Stimulated activated naive CD8-positive, alpha-beta T cell treated with anti-CD3 and anti-CD28 coated beads, Interleukin-15, Interleukin-2, amounts not matched to agents 100 ng/mL and 50 ng/mL, for 24 hours (primary cell): ENCODE results near the gene RXRB.

ENCODE experiments used
- H3K27ac Mint-ChIP-seq: one replicate; pipeline ENCODE4 v1.8.0; 2021; ENCODE audit warnings: mild to moderate bottlenecking, mixed read lengths
- H3K27me3 Mint-ChIP-seq: one replicate; pipeline ENCODE4 v1.8.0; 2021; ENCODE audit warnings: mixed read lengths
- H3K36me3 Mint-ChIP-seq: one replicate; pipeline ENCODE4 v1.8.0; 2021; ENCODE audit warnings: low read depth, mixed read lengths
- H3K4me1 Mint-ChIP-seq: one replicate; pipeline ENCODE4 v1.8.0; 2021; ENCODE audit warnings: low read depth, mixed read lengths
- H3K4me3 Mint-ChIP-seq: one replicate; pipeline ENCODE4 v1.8.0; 2021; ENCODE audit warnings: mild to moderate bottlenecking, mixed read lengths
- H3K9me3 Mint-ChIP-seq: one replicate; pipeline ENCODE4 v1.8.0; 2021; ENCODE audit warnings: mixed read lengths

Gene RXRB

DNA sequence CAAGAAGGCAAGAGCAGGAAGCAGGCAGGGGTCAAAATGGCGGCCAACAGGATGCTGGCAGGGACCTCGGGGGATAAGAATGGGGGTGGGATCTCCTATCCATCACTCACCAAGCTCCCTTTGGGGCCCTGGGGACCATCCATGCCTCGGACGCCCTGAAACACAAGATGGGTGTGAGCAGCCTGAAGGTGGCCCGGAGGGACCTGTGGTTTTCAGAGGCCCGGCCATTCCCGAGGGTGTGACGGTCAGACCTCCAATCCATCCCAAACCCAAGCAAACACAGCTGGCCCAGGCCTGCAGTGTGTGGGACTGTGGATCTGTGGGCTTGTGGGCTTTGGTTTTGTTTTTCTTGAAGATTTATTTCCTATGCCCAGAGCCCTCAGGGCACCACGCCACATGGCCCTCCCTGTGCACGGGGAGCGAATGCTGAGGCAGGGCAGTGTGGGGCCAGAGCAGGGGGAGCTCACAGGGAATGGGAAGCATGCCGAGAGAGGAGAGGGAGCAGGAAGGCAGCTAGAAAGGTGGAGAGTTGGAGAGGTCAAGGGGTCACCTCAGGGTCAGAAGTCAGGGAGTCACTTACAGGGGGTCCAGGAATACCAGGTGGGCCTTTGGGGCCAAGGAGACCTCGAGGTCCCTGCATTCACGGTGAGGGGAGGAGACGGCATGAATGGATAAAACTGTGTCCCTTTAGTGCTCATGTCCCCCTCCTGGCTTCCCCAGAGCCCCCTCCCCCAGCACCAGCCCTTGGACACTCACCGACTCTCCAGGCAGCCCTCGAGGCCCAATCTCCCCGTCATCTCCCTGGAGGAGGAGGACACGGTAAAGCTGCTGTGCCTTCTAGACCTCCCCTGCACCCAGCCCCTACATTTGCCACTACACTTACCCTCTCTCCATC, 22.7 kb downstream of the RXRB start:
- no peak overlapping the region for H3K4me3 Mint-ChIP-seq
- H3K27ac Mint-ChIP-seq: no peak overlapping the region
- peaks cover 3% of the 10 kb centered on the region for H3K9me3 Mint-ChIP-seq
- H3K4me1 Mint-ChIP-seq: peaks cover 3% of the 10 kb centered on the region
- no peaks in the 10 kb centered on the region for H3K27me3 Mint-ChIP-seq
- peaks cover 3% of the 10 kb centered on the region for H3K36me3 Mint-ChIP-seq

DNA sequence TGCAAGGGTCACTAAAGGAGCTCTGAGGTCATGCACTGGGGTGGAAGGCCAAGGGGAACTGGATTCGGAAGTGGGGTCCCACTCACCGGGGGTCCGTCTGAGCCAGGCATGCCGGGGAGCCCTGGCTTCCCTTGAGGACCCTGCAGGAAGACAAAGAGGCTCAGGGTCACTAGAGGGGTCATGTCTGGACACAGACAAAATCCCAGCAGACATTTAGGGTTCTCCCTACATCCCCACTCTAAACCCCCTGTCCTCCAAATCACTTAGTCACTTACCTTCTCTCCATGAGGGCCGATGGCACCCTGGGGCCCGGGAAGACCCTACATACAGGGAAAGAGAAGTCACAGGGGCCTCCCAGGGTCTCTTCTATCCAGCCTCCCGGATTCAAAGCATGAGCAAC, 23.6 kb downstream of the RXRB start:
- Mint-ChIP-seq H3K36me3 (no peaks in the 10 kb centered on the region), H3K27ac (no peak overlapping the region), H3K9me3 (no peaks in the 10 kb centered on the region)

DNA sequence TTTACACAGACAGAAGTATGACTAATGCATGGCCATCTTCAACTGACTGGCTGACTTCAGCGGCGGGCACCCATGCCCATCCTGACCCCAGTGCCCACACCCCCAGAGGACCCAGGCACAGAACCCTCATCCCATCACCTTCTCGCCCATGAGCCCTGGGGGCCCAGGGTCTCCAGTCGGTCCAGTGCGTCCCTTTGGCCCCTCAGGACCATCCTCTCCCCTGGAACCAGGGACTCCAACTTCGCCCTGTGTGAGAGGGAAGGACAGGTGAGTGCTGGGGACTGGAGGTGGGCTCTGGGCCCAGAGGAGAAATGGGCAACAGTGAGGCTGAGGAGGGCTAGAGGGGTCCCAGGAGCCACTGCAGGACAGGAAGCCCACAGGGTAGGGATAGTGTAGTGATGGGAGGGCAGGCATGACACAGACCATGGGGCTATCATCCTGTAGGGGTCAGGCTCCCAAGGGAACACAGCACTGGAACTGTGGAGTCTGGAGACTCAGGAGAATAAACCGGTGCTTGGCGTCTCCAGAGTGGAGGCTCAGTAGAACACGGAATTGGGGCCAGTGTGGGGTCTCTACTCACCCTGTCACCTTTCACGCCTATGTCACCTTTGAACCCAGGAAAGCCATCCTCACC, 24.9 kb downstream of the RXRB start:
- no peaks in the 10 kb centered on the region for H3K36me3 Mint-ChIP-seq
- no peak overlapping the region for H3K4me3 Mint-ChIP-seq
- H3K9me3 Mint-ChIP-seq: no peaks in the 10 kb centered on the region
- H3K27ac Mint-ChIP-seq: no peak overlapping the region
- no peaks in the 10 kb centered on the region for H3K27me3 Mint-ChIP-seq
- H3K4me1 Mint-ChIP-seq: no peaks in the 10 kb centered on the region

More for the DNA sequence above, 23.6 kb downstream of the RXRB start:
- H3K4me3 Mint-ChIP-seq: no peak overlapping the region
- H3K4me1 Mint-ChIP-seq: no peaks in the 10 kb centered on the region
- H3K27me3 Mint-ChIP-seq: no peaks in the 10 kb centered on the region

DNA sequence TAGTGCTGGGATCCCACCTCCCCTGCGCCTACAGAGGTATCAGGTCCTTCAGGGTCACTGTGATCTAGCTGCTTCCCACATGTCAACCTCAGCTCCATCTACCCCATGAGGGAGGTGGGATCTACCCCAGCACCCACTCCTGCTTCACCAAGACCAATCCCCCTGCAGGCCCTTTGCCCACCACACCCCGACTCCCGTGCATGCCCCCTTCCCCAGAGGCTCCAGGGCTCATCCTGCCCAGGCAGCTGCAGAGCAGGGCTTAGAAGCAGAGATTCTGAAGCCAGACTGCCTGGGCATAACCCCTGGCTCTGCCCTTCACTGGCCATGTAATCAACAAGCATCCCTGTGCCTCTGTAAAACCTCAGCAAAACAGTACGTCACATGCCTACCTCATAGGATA, 25.7 kb downstream of the RXRB start:
- no peak overlapping the region for H3K27ac Mint-ChIP-seq
- no peak overlapping the region for H3K4me3 Mint-ChIP-seq
- H3K36me3 Mint-ChIP-seq: no peaks in the 10 kb centered on the region
- no peaks in the 10 kb centered on the region for H3K4me1 Mint-ChIP-seq
- no peaks in the 10 kb centered on the region for H3K27me3 Mint-ChIP-seq
- H3K9me3 Mint-ChIP-seq: no peaks in the 10 kb centered on the region

DNA sequence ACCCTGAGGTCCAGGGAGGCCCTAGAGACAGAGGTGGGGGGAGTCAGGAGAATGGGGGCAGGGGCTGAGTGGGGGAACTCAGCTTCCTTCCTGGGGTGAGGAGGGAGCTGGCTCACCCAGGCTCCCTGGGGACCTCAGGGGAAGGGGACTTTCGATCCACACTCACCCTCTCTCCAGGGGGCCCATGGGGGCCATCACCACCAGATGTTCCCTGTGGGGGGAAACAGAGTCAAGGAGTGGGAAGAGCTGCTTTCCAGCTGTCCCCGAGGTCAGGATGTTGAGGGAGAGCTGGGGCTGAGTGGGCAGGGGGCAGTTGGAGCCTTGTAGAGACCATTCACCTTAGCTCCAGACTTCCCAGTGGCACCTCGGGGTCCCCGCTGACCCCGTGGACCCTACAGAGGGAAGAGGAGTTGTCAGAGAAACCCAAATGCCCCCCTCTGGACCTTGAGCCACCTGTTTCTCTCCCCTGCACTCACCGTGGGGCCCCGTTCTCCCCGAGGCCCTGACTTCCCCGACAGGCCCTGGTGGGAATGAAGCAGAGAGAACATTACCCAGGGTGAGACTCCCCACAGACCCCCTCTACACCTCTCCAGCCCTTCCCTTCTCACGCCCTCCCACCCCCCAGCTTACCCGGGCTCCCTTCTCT, 26.8 kb downstream of the RXRB start:
- no peaks in the 10 kb centered on the region for H3K36me3 Mint-ChIP-seq

DNA sequence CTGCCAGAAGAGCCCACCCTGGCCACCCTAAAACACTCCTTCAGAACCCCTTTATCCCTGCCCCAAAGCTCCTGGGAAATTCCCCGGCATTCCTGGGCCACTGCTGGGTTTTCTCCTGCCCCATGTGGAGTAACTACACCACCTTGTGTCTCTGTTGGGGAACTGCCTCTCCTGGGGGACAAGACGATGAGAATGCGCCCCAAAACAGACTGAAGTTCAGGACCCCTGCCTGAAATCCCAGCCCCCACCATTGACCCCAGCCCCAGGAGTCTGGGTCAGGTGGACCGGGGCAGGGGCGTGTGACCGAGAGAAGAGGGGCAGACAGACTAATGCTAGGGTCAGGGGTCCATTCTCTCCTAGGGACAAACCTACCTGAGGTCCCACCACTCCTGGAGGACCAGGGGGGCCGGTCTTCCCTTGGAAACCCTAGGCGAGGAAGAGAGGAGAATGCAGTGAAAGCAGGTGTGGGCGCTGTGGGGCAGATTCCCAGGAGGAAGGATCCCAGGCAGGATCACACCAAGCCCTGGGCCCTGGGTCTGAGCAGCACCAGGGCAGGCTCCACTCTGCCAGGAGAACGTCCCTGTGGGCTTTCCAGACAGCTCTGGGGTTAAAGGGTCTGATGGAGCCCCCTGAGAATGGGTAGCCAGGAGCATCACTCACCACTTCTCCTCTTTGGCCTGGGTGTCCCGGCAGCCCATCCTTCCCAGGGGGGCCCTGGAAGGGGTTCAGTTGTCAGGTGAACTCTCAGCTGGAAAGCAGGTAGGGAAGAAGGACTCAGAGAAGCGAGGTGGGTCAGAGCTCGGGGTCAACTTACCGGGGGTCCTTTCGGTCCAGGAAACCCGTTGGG, 27.6 kb downstream of the RXRB start:
- no peaks in the 10 kb centered on the region for H3K4me1 Mint-ChIP-seq
- H3K27me3 Mint-ChIP-seq: no peaks in the 10 kb centered on the region
- H3K36me3 Mint-ChIP-seq: no peaks in the 10 kb centered on the region
- H3K27ac Mint-ChIP-seq: no peak overlapping the region
- no peaks in the 10 kb centered on the region for H3K9me3 Mint-ChIP-seq
- H3K4me3 Mint-ChIP-seq: no peak overlapping the region

More for the DNA sequence above, 26.8 kb downstream of the RXRB start:
- no peak overlapping the region for H3K4me3 Mint-ChIP-seq
- H3K27me3 Mint-ChIP-seq: no peaks in the 10 kb centered on the region
- H3K9me3 Mint-ChIP-seq: no peaks in the 10 kb centered on the region
- H3K27ac Mint-ChIP-seq: no peak overlapping the region
- no peaks in the 10 kb centered on the region for H3K4me1 Mint-ChIP-seq

DNA sequence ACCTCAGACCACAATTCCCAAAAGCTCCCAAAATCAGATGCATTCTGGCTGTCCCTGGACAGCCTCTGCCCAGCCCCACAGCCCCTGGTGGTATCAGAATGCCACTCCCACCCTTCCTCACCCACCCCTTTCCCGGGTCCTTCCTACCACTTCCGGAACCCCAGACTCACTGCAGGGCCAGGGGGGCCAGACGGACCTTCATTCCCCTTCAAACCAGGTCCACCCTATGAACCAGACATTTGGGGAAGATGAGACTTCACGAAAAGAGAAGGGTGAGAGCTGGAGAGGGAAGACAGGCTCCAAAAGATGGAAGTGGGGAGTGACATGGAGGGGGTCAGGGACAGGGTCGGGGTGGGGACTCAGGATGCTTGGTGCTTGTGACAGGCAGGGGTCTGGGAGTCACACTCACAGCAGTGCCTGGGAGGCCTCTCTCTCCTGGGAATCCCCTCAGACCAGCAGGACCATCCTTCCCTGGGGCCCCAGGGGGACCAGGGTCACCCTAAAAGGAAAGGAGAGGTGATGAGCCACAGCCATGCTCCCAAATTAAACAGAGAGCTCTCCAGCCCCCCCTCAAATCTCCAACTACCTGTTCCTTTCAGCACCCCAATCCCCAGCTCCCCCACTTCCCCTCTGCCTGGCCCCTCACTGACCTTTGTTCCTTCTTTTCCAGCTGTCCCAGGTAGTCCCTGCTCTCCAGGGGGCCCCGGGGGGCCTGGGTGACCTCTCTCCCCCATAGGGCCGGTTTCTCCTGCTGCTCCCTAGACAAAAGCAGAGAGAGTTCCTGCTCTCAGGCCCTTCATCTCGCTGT, 28.4 kb downstream of the RXRB start:
- H3K27me3 Mint-ChIP-seq: no peaks in the 10 kb centered on the region
- H3K4me3 Mint-ChIP-seq: no peak overlapping the region
- H3K9me3 Mint-ChIP-seq: no peaks in the 10 kb centered on the region
- no peaks in the 10 kb centered on the region for H3K36me3 Mint-ChIP-seq
- H3K27ac Mint-ChIP-seq: no peak overlapping the region
- H3K4me1 Mint-ChIP-seq: no peaks in the 10 kb centered on the region

DNA sequence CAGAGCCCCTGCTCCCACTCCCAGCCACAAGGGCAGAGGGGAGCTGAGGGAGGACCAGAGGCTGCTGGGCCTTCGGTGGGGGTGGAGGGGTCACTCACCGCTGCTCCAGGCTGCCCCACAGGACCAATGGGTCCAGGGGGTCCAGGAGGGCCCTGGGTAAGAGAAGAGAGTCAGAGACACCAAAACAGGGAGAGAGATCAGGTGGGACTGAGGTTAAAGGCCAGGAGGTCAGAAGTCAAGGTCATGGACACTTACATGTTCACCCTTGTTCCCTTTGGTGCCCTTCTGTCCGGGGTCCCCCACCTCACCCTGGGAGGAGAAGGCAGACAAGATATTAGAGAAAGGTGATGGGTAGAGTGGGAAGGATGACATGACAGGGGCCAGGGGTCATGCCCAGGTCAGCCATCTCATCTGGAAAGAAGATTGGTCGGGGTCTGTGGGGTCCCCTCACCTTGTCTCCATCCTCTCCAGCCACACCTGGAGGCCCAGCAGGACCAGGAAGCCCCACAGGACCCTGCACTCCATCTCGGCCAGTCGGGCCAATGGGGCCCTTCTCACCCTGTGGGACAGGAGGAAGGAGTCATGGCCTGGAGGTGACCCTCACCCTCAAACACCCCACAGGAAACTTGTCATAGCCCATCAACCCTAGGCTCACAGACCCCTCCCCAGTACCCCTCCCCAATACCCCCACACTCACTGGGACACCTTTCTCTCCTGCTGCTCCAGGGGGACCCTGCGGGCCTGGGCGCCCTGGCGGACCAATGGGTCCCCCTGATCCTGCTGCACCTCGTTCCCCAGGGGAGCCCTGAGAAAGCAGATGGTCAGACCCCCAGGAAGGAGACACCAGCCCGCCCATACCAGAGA, 29.2 kb downstream of the RXRB start:
- Mint-ChIP-seq H3K27ac (no peak overlapping the region), H3K4me1 (no peaks in the 10 kb centered on the region), H3K9me3 (no peaks in the 10 kb centered on the region), H3K27me3 (no peaks in the 10 kb centered on the region), H3K4me3 (no peak overlapping the region), H3K36me3 (no peaks in the 10 kb centered on the region)

DNA sequence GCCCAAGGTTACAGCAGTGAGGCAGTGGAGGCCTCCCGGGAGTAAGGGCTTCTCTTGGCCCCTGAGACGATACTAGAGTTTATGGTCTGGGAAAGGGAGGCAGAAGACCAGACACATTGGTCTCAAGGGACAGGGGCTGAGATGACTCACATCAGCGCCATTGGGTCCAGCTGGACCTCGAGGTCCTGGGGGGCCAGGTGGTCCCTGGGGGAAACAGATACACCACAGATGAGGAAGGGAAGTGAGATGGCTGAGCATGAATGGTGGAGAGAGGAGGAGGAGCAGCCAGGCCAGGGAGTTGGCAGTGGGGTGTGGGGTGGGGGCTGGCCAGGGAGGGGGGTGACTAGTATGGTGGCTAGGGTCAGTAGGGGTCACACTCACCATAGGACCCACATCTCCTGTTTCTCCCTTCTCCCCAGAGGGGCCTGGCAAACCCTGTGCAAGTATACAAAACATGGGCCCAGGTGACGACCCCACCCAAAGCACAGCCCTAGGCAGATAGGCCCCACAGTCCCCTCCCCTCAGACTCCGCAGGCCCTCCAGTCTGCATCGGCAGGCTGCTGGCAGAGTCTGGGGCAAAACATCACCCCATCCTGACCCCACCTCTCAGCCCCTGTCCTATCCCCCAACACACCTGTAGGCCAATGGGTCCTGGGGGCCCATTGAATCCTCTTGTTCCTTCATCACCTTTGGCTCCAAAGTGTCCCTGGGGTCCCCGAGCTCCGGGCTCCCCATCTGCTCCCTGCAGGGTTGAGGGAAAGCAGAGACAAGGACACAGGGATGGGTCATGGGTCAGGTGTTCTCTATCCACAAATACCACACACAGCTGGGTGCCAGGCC, 30.1 kb downstream of the RXRB start:
- Mint-ChIP-seq H3K36me3 (no peaks in the 10 kb centered on the region), H3K27me3 (no peaks in the 10 kb centered on the region), H3K9me3 (no peaks in the 10 kb centered on the region), H3K4me3 (no peak overlapping the region), H3K27ac (no peak overlapping the region), H3K4me1 (no peaks in the 10 kb centered on the region)

DNA sequence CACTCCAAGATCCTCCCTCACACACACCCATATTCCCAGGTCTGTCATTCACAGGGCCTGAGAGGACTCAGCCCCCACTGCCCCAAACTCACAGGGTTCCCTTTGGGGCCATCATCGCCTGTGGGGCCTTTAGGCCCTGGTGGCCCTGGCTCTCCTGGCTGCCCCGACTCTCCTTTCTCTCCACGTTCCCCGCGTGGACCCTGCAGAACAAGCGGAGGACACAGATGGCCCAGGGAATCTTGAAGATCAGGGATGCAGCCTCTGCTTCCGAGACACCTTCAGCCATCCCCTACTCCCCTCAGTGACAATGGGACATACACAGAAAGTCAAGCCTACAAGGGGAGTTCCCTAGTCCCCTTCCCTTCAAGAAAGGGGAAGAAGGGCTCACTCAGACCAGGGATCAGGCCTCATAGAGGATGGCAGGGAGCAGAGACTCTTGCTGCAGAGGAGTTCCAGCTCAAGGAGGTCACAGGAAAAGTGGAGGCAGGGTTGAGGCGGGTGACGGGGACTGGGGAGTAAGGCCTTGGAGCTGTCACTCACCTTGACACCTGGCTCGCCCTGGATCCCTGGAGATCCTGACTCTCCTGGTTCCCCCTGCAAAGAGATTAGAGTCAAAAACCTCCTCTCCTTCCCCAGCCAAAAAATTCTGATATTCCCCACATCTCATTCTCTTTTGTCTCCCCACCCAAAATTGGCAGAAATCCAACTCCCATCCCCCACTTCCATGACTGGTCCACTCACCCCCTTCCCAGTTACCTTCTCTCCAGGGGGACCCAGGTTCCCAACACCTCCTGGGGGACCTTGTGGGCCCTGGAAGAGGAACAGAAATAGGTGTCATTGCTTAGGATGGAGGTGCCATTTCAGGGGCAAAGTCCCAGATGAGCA, 30.9 kb downstream of the RXRB start:
- Mint-ChIP-seq H3K27ac (no peak overlapping the region), H3K36me3 (no peaks in the 10 kb centered on the region), H3K4me3 (no peak overlapping the region), H3K9me3 (no peaks in the 10 kb centered on the region), H3K4me1 (no peaks in the 10 kb centered on the region), H3K27me3 (no peaks in the 10 kb centered on the region)

DNA sequence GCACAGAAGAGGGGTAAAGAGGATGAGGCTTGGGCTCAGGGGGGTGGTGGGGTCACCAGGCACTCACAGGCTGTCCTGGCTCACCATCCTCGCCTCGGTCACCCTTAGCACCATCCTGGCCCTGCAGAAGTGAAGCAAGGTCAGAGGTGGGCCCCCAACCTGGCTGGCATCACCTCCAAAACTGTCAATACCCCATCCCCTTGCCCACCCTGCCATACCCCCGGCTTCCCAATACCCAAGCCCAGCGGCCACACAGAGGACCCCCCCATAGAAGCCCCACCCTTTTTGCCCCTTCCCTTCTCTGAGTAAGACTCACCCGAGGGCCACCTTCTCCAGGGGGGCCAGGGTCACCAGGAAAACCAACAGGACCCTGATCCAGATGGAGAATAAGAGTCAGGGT, 31.8 kb downstream of the RXRB start:
- Mint-ChIP-seq H3K27ac (no peak overlapping the region), H3K36me3 (no peaks in the 10 kb centered on the region), H3K27me3 (peaks cover 3% of the 10 kb centered on the region), H3K9me3 (no peaks in the 10 kb centered on the region), H3K4me1 (no peaks in the 10 kb centered on the region), H3K4me3 (no peak overlapping the region)

DNA sequence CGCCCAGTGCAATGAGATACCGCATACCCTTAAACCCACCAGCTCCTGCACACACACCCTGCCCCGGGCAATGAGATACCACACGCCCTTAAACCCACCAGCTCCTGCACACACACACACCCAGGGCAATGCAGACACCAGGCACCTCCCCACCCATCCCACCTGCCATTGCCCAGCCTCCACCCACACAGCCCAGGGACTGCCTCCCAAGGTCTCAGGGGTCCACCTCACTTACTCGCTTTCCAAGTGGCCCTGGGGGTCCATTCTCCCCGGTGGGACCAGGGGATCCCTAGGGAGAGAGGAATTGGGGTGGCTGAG, 32.2 kb downstream of the RXRB start:
- Mint-ChIP-seq H3K36me3 (no peaks in the 10 kb centered on the region), H3K27ac (no peak overlapping the region), H3K4me1 (no peaks in the 10 kb centered on the region), H3K27me3 (peaks cover 3% of the 10 kb centered on the region), H3K4me3 (no peak overlapping the region), H3K9me3 (no peaks in the 10 kb centered on the region)
